ENCODE measurements around the gene ZFYVE19. TPM values are rescaled to one million over a fixed set of nuclear protein-coding genes. Genes with fewer than 3 reads are reported as not detected.

The ZFYVE19 gene
- total and polyA plus RNA-seq, 2 donors (not counting 3 experiments of a cell fraction or from before 2014, with no cell fraction given), result 29.7 to 47.2 TPM

DNA sequence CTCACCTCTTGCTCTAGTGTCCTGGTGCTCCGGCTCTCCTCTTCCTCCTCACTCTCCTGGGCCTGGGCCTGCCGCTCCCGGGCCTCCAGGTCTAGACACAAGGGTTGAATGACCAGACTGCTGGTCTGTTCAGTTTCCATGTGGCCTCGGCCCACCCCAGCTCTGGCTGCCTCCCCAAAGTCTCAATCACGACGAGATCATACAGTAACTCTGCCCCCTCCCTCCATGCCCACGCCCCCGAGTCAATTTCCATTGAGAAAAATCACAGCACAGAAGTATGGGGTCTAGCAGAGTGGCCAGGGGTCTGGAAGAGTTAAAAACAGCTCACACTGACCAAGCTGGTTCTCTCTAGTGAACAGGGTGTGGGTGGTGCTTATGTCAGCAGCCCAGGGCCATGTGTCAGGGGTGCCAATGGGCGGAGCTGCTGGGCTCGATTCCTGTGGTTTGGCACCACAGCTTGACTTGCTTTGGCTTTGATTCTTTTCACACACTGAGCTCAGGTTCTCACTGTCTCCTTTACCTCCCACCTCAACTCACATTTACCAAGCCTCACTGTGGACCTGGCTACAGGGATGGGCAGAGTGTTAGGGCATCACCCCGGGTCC is 30.2 kb upstream of the ZFYVE19 start:
- ChIA-PET CTCF (interaction anchor here (0.8 to 2.4 kb wide), 3 partner anchors 9 to 30 kb away, joined by 3 to 8 read pairs (median 5); partner anchors contain the start of gene GCHFR), POLR2A (no interaction called here)
- H3K4me1 ChIP-seq (ENCODE audit: control insufficient read depth, extremely low read depth, insufficient read depth, low read length), result no peaks in the 10 kb centered on the region
- no peak overlapping the region for H3K4me2 ChIP-seq (ENCODE audit: insufficient read depth, low read length)
- no peak for TF ChIP-seq POLR2A (IDR thresholded peaks at IDR 0.05; ENCODE audit: low read depth, low read length)
- TF ChIP-seq FOS (IDR thresholded peaks at IDR 0.05; ENCODE audit: borderline replicate concordance, insufficient read depth, low read length), result no peak
- TF ChIP-seq, protein P1, sequence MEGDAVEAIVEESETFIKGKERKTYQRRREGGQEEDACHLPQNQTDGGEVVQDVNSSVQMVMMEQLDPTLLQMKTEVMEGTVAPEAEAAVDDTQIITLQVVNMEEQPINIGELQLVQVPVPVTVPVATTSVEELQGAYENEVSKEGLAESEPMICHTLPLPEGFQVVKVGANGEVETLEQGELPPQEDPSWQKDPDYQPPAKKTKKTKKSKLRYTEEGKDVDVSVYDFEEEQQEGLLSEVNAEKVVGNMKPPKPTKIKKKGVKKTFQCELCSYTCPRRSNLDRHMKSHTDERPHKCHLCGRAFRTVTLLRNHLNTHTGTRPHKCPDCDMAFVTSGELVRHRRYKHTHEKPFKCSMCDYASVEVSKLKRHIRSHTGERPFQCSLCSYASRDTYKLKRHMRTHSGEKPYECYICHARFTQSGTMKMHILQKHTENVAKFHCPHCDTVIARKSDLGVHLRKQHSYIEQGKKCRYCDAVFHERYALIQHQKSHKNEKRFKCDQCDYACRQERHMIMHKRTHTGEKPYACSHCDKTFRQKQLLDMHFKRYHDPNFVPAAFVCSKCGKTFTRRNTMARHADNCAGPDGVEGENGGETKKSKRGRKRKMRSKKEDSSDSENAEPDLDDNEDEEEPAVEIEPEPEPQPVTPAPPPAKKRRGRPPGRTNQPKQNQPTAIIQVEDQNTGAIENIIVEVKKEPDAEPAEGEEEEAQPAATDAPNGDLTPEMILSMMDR (IDR thresholded peaks at IDR 0.05; ENCODE audit: extremely low read depth in 1 of 2, insufficient read depth in 1 of 2, low read depth in 1 of 2, low read length in 2 of 2), result no peak
- TF ChIP-seq, protein P2, sequence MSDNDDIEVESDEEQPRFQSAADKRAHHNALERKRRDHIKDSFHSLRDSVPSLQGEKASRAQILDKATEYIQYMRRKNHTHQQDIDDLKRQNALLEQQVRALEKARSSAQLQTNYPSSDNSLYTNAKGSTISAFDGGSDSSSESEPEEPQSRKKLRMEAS (IDR thresholded peaks at IDR 0.05; ENCODE audit: insufficient read depth, insufficient read length), result no peak
- TF ChIP-seq JUN (IDR thresholded peaks at IDR 0.05; ENCODE audit: borderline replicate concordance, insufficient read depth, insufficient read length, low read depth), result no peak
- TF ChIP-seq GATA2 (IDR thresholded peaks at IDR 0.05; ENCODE audit: insufficient read depth, insufficient read length, low read depth, low read length), result no peak
- no peak for TF ChIP-seq MYC (IDR thresholded peaks at IDR 0.05; ENCODE audit: low read depth, low read length)
- TF ChIP-seq POLR2AphosphoS5 (IDR thresholded peaks at IDR 0.05; ENCODE audit: insufficient read depth, low read depth, low read length), result no peak
- no peak for TF ChIP-seq EZH2 (IDR thresholded peaks at IDR 0.05; ENCODE audit: borderline replicate concordance, low read depth, low read length, severe bottlenecking)
- DNase-seq (ENCODE audit: low read depth, low spot score) (no peak), FAIRE-seq (no peak)
- no peak overlapping the region for H2AFZ ChIP-seq (ENCODE audit: low read depth, low read length)
- H3K9me1 ChIP-seq (replicated peaks; ENCODE audit: control insufficient read depth, extremely low read depth, insufficient read depth, low read length), result no peaks in the 10 kb centered on the region
- H3K79me2 ChIP-seq (ENCODE audit: control insufficient read depth, insufficient read depth, low read length), result no peaks in the 10 kb centered on the region
- H4K20me1 ChIP-seq (replicated peaks; ENCODE audit: control insufficient read depth, extremely low read depth, insufficient read depth, low read length), result no peaks in the 10 kb centered on the region
- dilution Hi-C loops (cut with MboI; ENCODE audit: extremely low pct_ligation_motif_present, low sequenced_read_pairs), result no loop called here
- H3K27ac ChIP-seq (ENCODE audit: insufficient read depth, low read depth, low read length), result no peak overlapping the region
- peaks cover 0 to 38% of the 10 kb centered on the region in 2 experiments for H3K36me3 ChIP-seq (ENCODE audit: control insufficient read depth in 2 of 2, extremely low read depth in 1 of 2, insufficient read depth in 2 of 2, low read length in 2 of 2)
- intact Hi-C loops (cut with micrococcal nuclease), result no loop called here
- BruUV-seq (replicated peaks), result no TSS peak
- no peak overlapping the region for H3K4me3 ChIP-seq (replicated peaks in 1 of 3; ENCODE audit: insufficient read depth in 1 of 3, low read depth in 1 of 3, low read length in 3 of 3)
- no peaks in the 10 kb centered on the region for H3K27me3 ChIP-seq (ENCODE audit: control insufficient read depth in 2 of 2, insufficient read depth in 2 of 2, low read length in 2 of 2)
- H3K9me3 ChIP-seq (replicated peaks; ENCODE audit: control insufficient read depth, insufficient read depth, low read length), result no peaks in the 10 kb centered on the region
- no peak overlapping the region for H3K9ac ChIP-seq (replicated peaks; ENCODE audit: extremely low read depth, insufficient read depth, low read length)

All from endothelial cell of umbilical vein (primary cell).